Stromal cell of bone marrow (primary cell): ENCODE results near the gene SELE.
"Not testable (repeated sequence)": the region's sequence is repeated elsewhere in the genome, so short reads cannot be mapped to it uniquely, and the experiment has no call there.

ENCODE experiments used
- DNase-seq: peaks from one replicate; pipeline ENCODE4 v3.0.0-alpha.2; 2012; ENCODE audit warnings: low read depth

The SELE gene

DNA sequence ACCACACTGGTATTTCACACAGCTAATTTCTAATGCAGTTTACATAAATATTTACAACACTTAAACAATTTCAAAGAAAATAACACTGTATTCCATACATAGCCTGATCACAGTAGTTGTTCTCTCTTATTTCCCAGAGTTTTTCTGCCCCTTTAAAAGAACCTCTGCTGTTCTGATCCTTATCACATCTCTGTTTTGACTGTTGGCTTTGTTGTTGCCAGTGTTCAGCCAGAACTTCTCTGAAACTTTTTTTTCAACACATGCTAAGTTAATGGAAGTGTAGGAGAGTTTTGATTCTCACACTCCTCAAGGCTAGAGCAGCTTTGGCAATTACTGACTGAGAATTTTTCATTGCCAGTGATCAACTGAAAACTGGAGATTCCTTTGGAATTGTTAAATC, 11.1 kb downstream of the SELE start:
- no peak for DNase-seq

DNA sequence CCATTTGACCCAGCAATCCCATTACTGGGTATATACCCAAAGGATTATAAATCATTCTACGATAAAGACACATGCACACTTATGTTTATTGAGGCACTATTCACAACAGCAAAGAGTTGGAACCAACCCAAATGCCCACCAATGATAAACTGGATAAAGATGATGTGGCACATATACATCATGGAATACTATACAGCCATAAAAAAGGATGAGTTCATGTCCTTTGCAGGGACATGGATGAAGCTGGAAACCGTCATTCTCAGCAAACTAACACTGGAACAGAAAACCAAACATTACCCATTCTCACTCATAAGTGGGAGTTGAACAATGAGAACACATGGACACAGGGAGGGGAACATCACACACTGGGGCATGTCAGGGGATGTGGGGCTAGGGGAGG, 18.8 kb downstream of the SELE start:
- not testable (repeated sequence) for DNase-seq

- DNase-seq = not testable (repeated sequence)
Observed at GRCh38 chr1:169713090-169713489, 20.8 kb downstream of the SELE start.

DNA sequence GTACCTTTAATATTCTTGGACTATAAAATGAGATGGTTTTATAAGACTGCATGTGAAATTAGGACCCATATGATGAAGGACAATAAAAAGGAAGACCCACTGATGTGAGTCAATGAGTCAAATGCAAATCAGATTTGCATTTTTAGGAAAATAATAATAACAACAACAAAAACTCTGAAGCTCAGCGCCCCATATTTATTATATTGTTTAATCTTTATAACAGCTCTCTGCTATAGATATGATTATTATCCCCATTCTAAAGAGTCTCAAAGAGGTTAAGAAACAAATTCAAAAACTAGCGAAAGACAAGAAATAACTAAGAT, 21.6 kb downstream of the SELE start:
- DNase-seq = no peak

GRCh38 chr1:169711469-169712308, 22.2 kb downstream of the SELE start, which contains the start of gene SELL:
Gene SELL, minus strand, starts transcription at chr1:169711620. Its CDS starts 122 bp downstream, at chr1:169711498.
- peak; percentile 39 for DNase-seq

- DNase-seq = no peak
Observed at GRCh38 chr1:169708647-169709046, 25.2 kb downstream of the SELE start.

DNA sequence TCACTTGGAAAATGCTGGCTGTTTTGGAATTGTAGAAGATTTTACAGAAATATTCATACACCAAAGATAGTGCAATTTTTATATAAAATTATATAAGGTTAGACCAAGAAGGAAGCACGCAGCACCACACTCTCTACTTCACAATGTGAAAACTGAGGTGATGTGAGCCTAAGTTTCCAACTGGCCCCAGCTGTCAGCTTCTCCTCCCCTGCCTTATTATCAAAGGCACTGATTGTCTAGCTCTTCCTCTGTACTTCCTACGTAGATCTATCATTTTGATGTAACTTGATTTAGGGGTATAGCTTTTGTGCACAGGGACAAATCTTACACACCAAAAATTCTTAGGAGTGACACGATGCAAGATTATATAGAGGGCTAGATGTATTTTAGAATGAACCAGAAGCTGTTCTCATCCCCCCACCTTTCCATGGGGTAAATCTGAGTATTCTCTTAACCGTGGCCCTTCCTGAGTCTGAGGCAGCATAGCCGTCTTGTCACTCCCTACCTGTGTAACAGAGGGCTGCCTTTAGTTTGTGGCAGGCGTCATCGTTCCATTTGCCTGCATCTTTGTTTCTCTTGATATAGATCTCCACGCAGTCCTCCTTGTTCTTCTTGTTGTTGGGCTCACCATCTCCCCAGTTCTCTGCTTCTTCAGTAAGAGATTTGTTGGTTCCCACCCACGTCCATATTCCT, 25.8 kb downstream of the SELE start:
- DNase-seq = no peak

- DNase-seq = no peak
Observed at GRCh38 chr1:169704797-169705196, 29.1 kb downstream of the SELE start.

DNA sequence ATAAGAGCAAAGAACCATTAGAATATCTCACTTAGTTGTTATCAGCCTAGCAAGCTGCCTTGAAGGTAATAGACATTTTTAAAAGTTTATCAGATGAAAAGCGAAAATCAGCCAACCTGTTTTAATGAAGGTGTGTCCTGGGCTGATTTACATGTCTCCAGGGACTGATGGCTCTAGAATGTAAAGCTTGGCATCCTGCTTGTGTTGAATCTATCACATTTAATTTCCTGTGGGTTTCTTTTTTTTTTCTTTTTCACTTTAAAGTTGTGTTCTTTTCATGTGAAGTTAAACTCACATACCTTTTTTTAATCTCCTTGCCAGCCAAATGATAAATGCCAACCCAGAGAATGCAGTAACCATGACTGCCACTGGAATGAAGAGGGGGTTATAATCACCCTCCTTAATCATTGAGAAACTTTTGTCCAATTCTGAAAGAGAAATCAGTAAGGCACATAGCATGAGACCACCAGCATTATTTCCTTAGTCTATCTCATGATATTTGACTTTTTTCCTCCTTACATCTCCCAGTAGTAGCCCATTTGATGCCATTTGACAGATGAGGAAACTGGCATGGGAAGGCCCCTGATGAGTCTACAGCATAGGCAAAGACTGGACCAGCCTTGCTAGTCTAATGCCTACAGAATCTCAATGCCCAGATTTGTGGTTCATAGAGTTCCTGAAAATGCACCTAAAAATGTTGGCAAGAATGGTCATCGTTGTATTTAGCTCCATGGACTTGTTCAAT, 32.4 kb downstream of the SELE start:
- no peak for DNase-seq

DNA sequence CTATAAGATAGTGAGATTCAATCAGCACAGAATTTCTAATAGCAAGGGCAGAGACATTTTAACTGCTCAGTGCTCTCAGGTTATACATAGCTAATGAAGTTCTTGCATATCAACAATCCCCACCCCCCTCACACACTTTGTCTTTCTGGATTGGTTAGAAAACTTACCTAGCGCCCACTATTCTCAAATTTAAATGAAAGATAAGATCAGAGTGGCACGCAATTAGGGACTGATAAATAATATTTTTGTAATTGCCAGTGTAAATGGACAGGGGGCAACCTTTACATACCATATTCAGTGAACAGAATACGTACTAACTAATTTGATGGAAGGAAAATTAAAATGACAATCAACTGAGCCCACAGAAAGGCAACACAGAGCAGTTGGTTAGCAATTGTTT, 34.2 kb downstream of the SELE start:
- DNase-seq = no peak

DNA sequence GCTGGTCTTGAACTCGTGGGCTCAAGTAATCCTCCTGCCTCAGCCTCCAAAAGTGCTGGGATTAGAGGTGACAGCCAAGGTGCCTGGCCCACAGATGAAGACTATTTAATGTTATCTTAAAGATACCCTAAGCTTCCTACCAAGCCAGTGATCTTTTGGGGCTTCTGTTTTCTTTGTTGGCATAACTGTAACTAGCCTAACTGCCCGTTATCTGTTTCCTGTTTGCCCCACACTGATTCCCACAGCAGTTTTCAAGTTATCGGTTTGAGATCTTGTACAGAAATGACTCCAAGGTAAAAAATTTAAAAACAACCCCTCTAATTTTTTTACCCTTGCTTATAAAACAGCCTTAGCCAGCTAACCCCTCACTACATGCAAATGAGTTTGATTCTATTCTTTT, 34.9 kb downstream of the SELE start:
- DNase-seq = no peak

GRCh38 chr1:169697755-169698154, 36.1 kb downstream of the SELE start:
- no peak for DNase-seq

DNA sequence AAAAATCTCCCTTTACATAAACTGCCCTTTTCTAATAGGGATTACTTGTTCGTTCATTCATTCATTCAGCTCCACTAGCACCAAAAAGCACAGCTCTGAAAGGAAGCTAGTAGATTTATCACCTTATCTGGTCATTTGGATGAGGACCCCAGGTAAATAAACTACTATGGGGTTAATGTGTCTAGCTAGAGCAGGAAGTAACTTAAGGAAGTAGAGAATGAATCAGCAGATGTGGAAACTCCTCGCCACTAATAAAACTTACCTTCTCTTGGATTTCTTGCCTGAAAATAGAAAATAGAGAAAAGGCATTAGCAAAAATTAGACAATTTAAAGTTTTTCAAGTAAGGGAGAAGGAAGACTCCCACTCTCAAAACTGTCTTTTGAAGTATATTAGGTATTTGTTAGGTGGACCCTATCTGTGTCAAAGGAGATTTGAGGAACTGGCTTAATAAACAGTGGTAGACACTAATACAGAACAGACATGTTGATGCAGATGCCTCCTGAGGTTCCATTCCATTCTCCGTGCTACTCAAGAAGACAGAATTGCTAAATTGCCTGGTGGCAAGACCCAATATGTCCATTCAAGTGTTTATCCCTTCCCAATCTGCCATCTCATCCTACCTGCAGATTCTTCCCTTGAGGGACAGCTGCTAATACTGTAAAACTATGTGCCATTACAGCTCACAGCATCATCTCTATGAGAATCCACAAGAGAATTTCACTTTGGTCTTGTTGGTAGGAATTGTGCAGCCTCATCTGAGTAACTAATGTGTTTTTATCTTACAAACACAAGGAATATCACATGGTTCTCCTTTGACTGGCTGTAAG, 37.4 kb downstream of the SELE start:
- no peak for DNase-seq

GRCh38 chr1:169694304-169695075, 39.4 kb downstream of the SELE start:
- DNase-seq = no peak

GRCh38 chr1:169692756-169693460, 41.0 kb downstream of the SELE start:
- DNase-seq = no peak

GRCh38 chr1:169690489-169690888, 43.4 kb downstream of the SELE start:
- no peak for DNase-seq

- DNase-seq = no peak
Observed at GRCh38 chr1:169689395-169689794, 44.5 kb downstream of the SELE start.

DNA sequence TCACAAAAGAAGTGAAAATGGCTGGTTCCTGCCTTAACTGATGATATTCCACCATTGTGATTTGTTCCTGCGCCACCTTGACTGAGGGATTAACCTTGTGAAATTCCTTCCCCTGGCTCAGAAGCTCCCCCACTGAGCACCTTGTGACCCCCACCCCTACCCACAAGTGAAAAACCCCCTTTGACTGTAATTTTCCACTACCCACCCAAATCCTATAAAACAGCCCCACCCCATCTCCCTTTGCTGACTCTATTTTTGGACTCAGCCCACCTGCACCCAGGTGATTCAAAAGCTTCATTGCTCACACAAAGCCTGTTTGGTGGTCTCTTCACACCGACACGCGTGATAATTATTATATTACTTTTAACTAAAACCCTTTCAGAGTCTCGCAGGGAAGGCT, 45.5 kb downstream of the SELE start:
- DNase-seq = not testable (repeated sequence)

DNA sequence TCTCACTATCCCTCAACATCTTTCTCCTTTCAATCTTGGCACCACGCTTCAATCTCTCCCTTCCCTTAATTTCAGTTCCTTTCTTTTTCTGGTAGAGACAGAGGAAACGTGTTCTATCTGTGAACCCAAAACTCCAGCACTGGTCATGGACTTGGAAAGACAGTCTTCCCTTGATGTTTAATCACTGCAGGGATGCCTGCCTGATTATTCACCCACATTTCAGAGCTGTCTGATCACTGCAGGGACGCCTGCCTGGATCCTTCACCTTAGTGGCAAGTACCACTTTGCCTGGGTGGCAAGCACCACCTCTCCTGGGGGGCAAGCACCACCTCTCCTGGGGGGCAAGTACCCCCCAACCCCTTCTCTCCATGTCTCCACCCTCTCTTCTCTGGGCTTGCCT, 50.2 kb downstream of the SELE start:
- no peak for DNase-seq

DNA sequence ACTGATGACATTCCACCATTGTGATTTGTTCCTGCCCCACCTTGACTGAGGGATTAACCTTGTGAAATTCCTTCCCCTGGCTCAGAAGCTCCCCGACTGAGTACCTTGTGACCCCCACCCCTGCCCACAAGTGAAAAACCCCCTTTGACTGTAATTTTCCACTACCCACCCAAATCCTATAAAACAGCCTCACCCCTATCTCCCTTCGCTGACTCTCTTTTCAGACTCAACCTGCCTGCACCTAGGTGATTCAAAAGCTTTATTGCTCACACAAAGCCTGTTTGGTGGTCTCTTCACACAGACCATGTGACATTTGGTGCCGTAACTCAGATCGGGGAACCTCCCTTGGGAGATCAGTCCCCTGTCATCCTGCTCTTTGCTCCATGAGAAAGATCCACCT, 50.7 kb downstream of the SELE start:
- DNase-seq = not testable (repeated sequence)

DNA sequence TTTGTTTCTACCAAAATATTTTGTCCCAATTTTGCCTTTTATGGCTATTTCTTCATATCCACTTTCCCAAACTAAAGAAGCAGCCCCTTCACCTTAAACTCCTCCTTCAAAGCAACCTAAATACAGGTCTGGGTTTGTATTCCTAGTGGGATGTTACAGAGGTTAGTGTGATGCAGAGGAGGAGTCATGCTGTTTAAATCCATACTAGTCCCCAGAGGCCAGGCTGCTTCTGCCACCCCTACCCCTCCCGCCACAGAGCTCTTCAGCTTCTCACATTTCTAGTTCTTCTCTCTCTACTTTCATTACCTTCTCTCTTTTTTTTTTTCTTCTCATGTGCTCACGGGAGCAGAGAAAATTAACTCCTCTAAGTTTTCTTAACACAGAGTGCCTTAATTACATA, 51.8 kb downstream of the SELE start:
- DNase-seq = no peak
